ENCODE data around the gene CBX4. TPM values are rescaled to one million over a fixed set of nuclear protein-coding genes. Genes with fewer than 3 reads are reported as not detected.
A peak's percentile ranks its signal among the peaks of the same experiment; 100 is the strongest.

CBX4 gene
- total and polyA plus RNA-seq, 2 of the 13 experiments (the other 11 are each of a cell fraction or from before 2014, with no cell fraction given), result 25.8 to 50.8 TPM

DNA sequence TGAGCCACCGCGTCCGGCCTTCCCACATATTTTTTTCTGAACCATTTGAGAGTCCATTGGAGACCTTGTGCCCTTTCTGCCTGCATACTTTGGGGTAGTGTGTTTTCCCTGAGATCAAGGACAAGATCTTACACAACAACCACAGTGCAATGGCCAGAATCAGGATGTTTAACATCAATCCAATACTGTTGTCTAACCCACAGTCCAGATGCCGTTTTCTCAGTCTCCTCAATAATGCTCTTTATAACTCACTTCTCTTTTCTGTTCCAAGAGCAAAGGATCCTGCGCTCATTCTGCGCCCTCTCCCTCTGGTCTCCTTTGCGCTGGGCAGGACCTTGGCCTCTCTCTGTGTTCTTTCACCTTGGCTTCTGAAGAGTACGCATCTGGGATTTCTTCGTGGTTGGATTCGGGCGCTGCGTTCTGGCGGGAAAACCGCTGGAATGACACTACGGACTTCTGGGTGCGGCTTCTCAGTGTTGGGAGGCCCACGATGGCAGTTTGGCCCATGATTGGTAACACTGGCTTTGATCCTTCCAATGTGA lies 16.6 kb downstream of the CBX4 start (continued):
- TF ChIP-seq, protein P1, sequence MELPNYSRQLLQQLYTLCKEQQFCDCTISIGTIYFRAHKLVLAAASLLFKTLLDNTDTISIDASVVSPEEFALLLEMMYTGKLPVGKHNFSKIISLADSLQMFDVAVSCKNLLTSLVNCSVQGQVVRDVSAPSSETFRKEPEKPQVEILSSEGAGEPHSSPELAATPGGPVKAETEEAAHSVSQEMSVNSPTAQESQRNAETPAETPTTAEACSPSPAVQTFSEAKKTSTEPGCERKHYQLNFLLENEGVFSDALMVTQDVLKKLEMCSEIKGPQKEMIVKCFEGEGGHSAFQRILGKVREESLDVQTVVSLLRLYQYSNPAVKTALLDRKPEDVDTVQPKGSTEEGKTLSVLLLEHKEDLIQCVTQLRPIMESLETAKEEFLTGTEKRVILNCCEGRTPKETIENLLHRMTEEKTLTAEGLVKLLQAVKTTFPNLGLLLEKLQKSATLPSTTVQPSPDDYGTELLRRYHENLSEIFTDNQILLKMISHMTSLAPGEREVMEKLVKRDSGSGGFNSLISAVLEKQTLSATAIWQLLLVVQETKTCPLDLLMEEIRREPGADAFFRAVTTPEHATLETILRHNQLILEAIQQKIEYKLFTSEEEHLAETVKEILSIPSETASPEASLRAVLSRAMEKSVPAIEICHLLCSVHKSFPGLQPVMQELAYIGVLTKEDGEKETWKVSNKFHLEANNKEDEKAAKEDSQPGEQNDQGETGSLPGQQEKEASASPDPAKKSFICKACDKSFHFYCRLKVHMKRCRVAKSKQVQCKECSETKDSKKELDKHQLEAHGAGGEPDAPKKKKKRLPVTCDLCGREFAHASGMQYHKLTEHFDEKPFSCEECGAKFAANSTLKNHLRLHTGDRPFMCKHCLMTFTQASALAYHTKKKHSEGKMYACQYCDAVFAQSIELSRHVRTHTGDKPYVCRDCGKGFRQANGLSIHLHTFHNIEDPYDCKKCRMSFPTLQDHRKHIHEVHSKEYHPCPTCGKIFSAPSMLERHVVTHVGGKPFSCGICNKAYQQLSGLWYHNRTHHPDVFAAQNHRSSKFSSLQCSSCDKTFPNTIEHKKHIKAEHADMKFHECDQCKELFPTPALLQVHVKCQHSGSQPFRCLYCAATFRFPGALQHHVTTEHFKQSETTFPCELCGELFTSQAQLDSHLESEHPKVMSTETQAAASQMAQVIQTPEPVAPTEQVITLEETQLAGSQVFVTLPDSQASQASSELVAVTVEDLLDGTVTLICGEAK (IDR thresholded peaks at IDR 0.05), result no peak
- TF ChIP-seq, protein P1 (CRISPR knock-in tag; IDR thresholded peaks at IDR 0.05), result no peak; the same call in 1 of the 2 replicates
- TF ChIP-seq CEBPB (IDR thresholded peaks at IDR 0.05; ENCODE audit: borderline replicate concordance, low read depth, low read length), result peak; percentile 93
- TF ChIP-seq TEAD3 (CRISPR knock-in tag; optimal IDR thresholded peaks at IDR 0.05; ENCODE audit: borderline replicate concordance), result peak; percentile 97
- TF ChIP-seq MXD4 (CRISPR knock-in tag; IDR thresholded peaks at IDR 0.05), result peak; percentile 66
- TF ChIP-seq SIX1 (CRISPR knock-in tag; IDR thresholded peaks at IDR 0.05; ENCODE audit: borderline replicate concordance), result peak; percentile 61; the same call in 1 of the 2 replicates
- TF ChIP-seq, protein P2, sequence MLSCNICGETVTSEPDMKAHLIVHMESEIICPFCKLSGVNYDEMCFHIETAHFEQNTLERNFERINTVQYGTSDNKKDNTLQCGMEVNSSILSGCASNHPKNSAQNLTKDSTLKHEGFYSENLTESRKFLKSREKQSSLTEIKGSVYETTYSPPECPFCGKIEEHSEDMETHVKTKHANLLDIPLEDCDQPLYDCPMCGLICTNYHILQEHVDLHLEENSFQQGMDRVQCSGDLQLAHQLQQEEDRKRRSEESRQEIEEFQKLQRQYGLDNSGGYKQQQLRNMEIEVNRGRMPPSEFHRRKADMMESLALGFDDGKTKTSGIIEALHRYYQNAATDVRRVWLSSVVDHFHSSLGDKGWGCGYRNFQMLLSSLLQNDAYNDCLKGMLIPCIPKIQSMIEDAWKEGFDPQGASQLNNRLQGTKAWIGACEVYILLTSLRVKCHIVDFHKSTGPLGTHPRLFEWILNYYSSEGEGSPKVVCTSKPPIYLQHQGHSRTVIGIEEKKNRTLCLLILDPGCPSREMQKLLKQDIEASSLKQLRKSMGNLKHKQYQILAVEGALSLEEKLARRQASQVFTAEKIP (CRISPR knock-in tag; IDR thresholded peaks at IDR 0.05; ENCODE audit: borderline replicate concordance), result no peak
- TF ChIP-seq ZNF547 (CRISPR knock-in tag; IDR thresholded peaks at IDR 0.05), result no peak
- no peak for TF ChIP-seq HCFC1 (IDR thresholded peaks at IDR 0.05; ENCODE audit: low read depth, low read length)
- TF ChIP-seq ELF4 (CRISPR knock-in tag; IDR thresholded peaks at IDR 0.05; ENCODE audit: borderline replicate concordance), result no peak
- TF ChIP-seq, protein P3, sequence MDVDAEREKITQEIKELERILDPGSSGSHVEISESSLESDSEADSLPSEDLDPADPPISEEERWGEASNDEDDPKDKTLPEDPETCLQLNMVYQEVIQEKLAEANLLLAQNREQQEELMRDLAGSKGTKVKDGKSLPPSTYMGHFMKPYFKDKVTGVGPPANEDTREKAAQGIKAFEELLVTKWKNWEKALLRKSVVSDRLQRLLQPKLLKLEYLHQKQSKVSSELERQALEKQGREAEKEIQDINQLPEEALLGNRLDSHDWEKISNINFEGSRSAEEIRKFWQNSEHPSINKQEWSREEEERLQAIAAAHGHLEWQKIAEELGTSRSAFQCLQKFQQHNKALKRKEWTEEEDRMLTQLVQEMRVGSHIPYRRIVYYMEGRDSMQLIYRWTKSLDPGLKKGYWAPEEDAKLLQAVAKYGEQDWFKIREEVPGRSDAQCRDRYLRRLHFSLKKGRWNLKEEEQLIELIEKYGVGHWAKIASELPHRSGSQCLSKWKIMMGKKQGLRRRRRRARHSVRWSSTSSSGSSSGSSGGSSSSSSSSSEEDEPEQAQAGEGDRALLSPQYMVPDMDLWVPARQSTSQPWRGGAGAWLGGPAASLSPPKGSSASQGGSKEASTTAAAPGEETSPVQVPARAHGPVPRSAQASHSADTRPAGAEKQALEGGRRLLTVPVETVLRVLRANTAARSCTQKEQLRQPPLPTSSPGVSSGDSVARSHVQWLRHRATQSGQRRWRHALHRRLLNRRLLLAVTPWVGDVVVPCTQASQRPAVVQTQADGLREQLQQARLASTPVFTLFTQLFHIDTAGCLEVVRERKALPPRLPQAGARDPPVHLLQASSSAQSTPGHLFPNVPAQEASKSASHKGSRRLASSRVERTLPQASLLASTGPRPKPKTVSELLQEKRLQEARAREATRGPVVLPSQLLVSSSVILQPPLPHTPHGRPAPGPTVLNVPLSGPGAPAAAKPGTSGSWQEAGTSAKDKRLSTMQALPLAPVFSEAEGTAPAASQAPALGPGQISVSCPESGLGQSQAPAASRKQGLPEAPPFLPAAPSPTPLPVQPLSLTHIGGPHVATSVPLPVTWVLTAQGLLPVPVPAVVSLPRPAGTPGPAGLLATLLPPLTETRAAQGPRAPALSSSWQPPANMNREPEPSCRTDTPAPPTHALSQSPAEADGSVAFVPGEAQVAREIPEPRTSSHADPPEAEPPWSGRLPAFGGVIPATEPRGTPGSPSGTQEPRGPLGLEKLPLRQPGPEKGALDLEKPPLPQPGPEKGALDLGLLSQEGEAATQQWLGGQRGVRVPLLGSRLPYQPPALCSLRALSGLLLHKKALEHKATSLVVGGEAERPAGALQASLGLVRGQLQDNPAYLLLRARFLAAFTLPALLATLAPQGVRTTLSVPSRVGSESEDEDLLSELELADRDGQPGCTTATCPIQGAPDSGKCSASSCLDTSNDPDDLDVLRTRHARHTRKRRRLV (CRISPR knock-in tag; IDR thresholded peaks at IDR 0.05), result no peak
- no peak for TF ChIP-seq POLR2AphosphoS2 (IDR thresholded peaks at IDR 0.05; ENCODE audit: low read depth, low read length)
- TF ChIP-seq FOXA3 (CRISPR knock-in tag; IDR thresholded peaks at IDR 0.05), result peak; percentile 92
- TF ChIP-seq ZNF44 (CRISPR knock-in tag; IDR thresholded peaks at IDR 0.05), result no peak
